Naive thymus-derived CD4-positive, alpha-beta T cell (primary cell): ENCODE data around the gene MUSTN1. TPM values are rescaled to one million over a fixed set of nuclear protein-coding genes. Genes with fewer than 3 reads are reported as not detected.

Experiments used
- ATAC-seq: fragments of 150-1000 bp; cut with Tn5 transposase; 2 replicates; pipeline ENCODE4 v1.10.0; 2021; ENCODE audit warnings: mild to moderate bottlenecking, moderate library complexity
- CTCF ChIA-PET: fragments of 350-600 bp; sonication (Branson Sonifier 250); formaldehyde crosslinking; loops from one replicate; lab custom pipeline; 2021; ENCODE audit warnings: antibody characterized with exemption; lab: Charles Lee
- POLR2A ChIA-PET: fragments of 350-600 bp; sonication (Branson Sonifier 250); formaldehyde crosslinking; loops from one replicate; lab custom pipeline; 2021; ENCODE audit warnings: antibody characterized with exemption, inconsistent platforms; lab: Charles Lee
- DNase-seq, 9 donors: peaks; one replicate each; pipeline versions ENCODE4 v3.0.0 to v3.0.0-alpha.2; 2020 to 2022; ENCODE audit warnings: mixed read lengths in 1 of 9
- H3K27ac ChIP-seq: one replicate; pipeline ENCODE4 v1.7.0; 2013; ENCODE audit warnings: mild to moderate bottlenecking, low read depth, low read length, moderate library complexity
- H3K27me3 ChIP-seq, 2 donors: one replicate each; pipeline ENCODE4 v1.7.0; 2013; ENCODE audit warnings: low read length in 2 of 2, mild to moderate bottlenecking in 2 of 2, moderate library complexity in 2 of 2; ENCODE audit not compliant: control insufficient read depth in 2 of 2, insufficient read depth in 2 of 2
- H3K36me3 ChIP-seq, 3 experiments: 1 replicate in 2 of 3; 2 replicates in 1 of 3; pipeline ENCODE4 v1.7.0; 2013; ENCODE audit warnings: low read length in 3 of 3, mild to moderate bottlenecking in 3 of 3, moderate library complexity in 1 of 3; ENCODE audit not compliant: insufficient read depth in 3 of 3, control insufficient read depth in 2 of 3
- H3K4me1 ChIP-seq, 2 donors: one replicate each; pipeline ENCODE4 v1.7.0; 2013; ENCODE audit warnings: low read length in 2 of 2, mild to moderate bottlenecking in 2 of 2, moderate library complexity in 1 of 2; ENCODE audit not compliant: control insufficient read depth in 2 of 2, insufficient read depth in 2 of 2
- H3K4me3 ChIP-seq: 2 replicates; pipeline ENCODE4 v1.7.0; 2013; ENCODE audit warnings: mild to moderate bottlenecking, low read length
- H3K9me3 ChIP-seq, 3 experiments: 1 replicate in 2 of 3; 2 replicates in 1 of 3; pipeline ENCODE4 v1.7.0; 2013; ENCODE audit warnings: low read length in 3 of 3; ENCODE audit not compliant: control insufficient read depth in 2 of 3
- H3K27ac Mint-ChIP-seq, 9 donors: one replicate each; pipeline ENCODE4 v1.8.0; 2020 to 2022; ENCODE audit warnings: mixed read lengths in 9 of 9, mild to moderate bottlenecking in 8 of 9, moderate library complexity in 5 of 9, inconsistent platforms in 2 of 9
- H3K27me3 Mint-ChIP-seq, 5 donors: one replicate each; pipeline ENCODE4 v1.8.0; 2021 to 2022; ENCODE audit warnings: mixed read lengths in 5 of 5, mild to moderate bottlenecking in 1 of 5
- H3K36me3 Mint-ChIP-seq, 5 donors: one replicate each; pipeline ENCODE4 v1.8.0; 2020 to 2022; ENCODE audit warnings: mixed read lengths in 5 of 5, mild to moderate bottlenecking in 3 of 5, inconsistent platforms in 1 of 5
- H3K4me1 Mint-ChIP-seq, 7 donors: one replicate each; pipeline ENCODE4 v1.8.0; 2020 to 2022; ENCODE audit warnings: mixed read lengths in 7 of 7, mild to moderate bottlenecking in 3 of 7, inconsistent platforms in 1 of 7
- H3K4me3 Mint-ChIP-seq, 10 donors: one replicate each; pipeline ENCODE4 v1.8.0; 2020 to 2022; ENCODE audit warnings: mild to moderate bottlenecking in 10 of 10, mixed read lengths in 10 of 10, moderate library complexity in 6 of 10, inconsistent platforms in 2 of 10
- H3K9me3 Mint-ChIP-seq, 11 donors: one replicate each; pipeline ENCODE4 v1.8.0; 2020 to 2022; ENCODE audit warnings: mixed read lengths in 11 of 11, mild to moderate bottlenecking in 4 of 11, inconsistent platforms in 1 of 11, moderate library complexity in 1 of 11
- intact Hi-C, 2 donors: fragments of 100-400 bp; cut with micrococcal nuclease; formaldehyde crosslinking; loops; one replicate each; pipeline ENCODE4 v1.15.1; 2023
- polyA plus RNA-seq, 2 donors: library from polyadenylated mRNA; unstranded; fragments of 300-500 nt; fragmentation: Illumina TruSeq; gene quantifications; one replicate each; pipeline ENCODE4 v1.2.3, GENCODE V29; 2021
- total RNA-seq, 6 experiments: library from RNA in 5 of 6; stranded (reverse) in 5 of 6; gene quantifications; 1 replicate in 5 of 6; 2 replicates in 1 of 6; pipeline ENCODE4 v1.2.3 and lab custom pipeline; 2021 to 2026

Gene MUSTN1
- total and polyA plus RNA-seq, 7 experiments from 2014 or later, result 0.76 to 10.0 (median 2.6) TPM; not detected in 2

- CTCF ChIA-PET, result interaction anchor here (0.7 kb wide), 1 partner anchor 123 kb away, joined by 3 read pairs; no protein-coding TSS in a partner anchor
- intact Hi-C loops, result no loop called here
- peaks cover 0 to 44% (median 5%) of the 10 kb centered on the region in 3 experiments for H3K36me3 ChIP-seq
These were observed 6.6 kb upstream of the MUSTN1 start for GRCh38 chr3:52841211-52841980.

DNA sequence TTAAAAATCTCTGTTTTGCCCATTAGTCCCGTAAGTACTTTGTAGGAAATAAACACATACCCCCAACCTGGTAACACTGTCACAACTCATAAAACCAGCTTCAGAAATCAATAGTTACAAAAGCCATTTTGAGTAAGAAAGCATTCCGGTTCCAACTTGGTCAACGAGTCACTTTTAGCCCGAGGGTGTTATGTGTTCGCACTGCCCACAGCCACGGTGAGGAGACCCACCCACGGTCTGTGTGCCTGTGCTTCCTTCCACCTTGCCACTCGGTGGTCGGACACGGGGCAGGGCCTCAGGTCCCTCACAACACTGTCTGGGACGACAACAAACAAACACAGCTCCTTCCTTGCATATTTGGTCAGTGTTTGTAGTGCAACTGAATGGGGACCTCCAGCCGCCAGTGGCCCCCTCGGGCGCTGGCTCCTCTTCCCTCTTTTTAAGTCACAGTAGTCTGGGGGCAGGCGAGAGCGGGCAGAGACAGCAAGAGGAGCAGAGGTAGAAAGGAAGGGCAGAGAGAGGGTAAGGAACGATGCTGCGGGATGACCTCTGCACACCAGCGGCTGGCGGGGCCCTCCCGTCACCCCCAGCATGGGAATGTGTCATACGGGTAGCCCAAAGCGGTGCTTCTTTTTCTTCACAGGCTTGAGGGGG is 5.2 kb upstream of the MUSTN1 start:
- Histone ChIP-seq H3K27me3 (no peaks in the 10 kb centered on the region), H3K4me1 (peaks cover 12 to 22% of the 10 kb centered on the region in 2 donors), H3K9me3 (no peaks in the 10 kb centered on the region), H3K36me3 (peaks cover 0 to 58% (median 5%) of the 10 kb centered on the region in 3 experiments), H3K4me3 (no peak overlapping the region), H3K27ac (no peak overlapping the region)
- DNase-seq (no peak), ATAC-seq (no peak)
- Mint-ChIP-seq H3K27ac (peak overlapping the region in 2 of 9 donors; percentile 22 to 58), H3K4me1 (peaks cover 12 to 36% (median 26%) of the 10 kb centered on the region in 7 donors), H3K27me3 (no peaks in the 10 kb centered on the region), H3K4me3 (no peak overlapping the region), H3K36me3 (peaks cover 4 to 32% (median 7%) of the 10 kb centered on the region in 5 donors), H3K9me3 (no peaks in the 10 kb centered on the region)
- ChIA-PET CTCF (no interaction called here), POLR2A (interaction anchor here (0.5 kb wide), 1 partner anchor 110 kb away, joined by 3 read pairs; no protein-coding TSS in a partner anchor)
- intact Hi-C loops, result no loop called here

More at GRCh38 chr3:52841211-52841980, 6.6 kb upstream of the MUSTN1 start:
- no peak overlapping the region for H3K27ac ChIP-seq
- H3K9me3 Mint-ChIP-seq, result no peaks in the 10 kb centered on the region
- H3K27me3 ChIP-seq, result no peaks in the 10 kb centered on the region
- H3K27ac Mint-ChIP-seq, result peak overlapping the region in 1 of 9 donors; percentile 38
- no peak for DNase-seq
- ATAC-seq, result no peak
- H3K4me1 Mint-ChIP-seq, result peaks cover 12 to 36% (median 26%) of the 10 kb centered on the region in 7 donors
- H3K27me3 Mint-ChIP-seq, result no peaks in the 10 kb centered on the region
- H3K4me3 Mint-ChIP-seq, result no peak overlapping the region
- H3K4me1 ChIP-seq, result peaks cover 12 to 22% of the 10 kb centered on the region in 2 donors
- POLR2A ChIA-PET, result no interaction called here
- H3K36me3 Mint-ChIP-seq, result peaks cover 4 to 26% (median 7%) of the 10 kb centered on the region in 5 donors
- H3K4me3 ChIP-seq, result no peak overlapping the region
- H3K9me3 ChIP-seq, result no peaks in the 10 kb centered on the region

DNA sequence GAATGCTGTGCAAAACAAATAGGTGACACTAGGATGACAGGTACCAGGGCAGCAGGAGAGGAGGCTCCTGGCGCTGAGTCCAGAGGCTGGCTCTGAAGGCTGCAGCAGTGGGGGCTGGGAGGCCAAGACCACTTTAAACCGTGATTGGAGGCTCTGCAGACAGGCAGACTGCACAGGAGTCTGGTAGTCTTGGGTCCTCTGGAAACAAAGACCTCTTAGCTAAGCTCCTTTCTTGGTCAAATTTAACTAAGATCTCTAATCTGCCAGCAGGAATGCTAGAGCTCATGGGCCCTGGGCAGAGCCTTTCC is 4.4 kb upstream of the MUSTN1 start:
- Histone ChIP-seq H3K27ac (no peak overlapping the region), H3K27me3 (no peaks in the 10 kb centered on the region), H3K36me3 (peaks cover 0 to 61% (median 5%) of the 10 kb centered on the region in 3 experiments), H3K4me3 (no peak overlapping the region), H3K4me1 (peaks cover 12 to 22% of the 10 kb centered on the region in 2 donors), H3K9me3 (no peaks in the 10 kb centered on the region)
- Mint-ChIP-seq H3K4me3 (no peak overlapping the region), H3K27ac (peak overlapping the region in 2 of 9 donors; percentile 39 to 56), H3K27me3 (no peaks in the 10 kb centered on the region), H3K9me3 (no peaks in the 10 kb centered on the region), H3K4me1 (peaks cover 12 to 36% (median 26%) of the 10 kb centered on the region in 7 donors), H3K36me3 (peaks cover 4 to 32% (median 7%) of the 10 kb centered on the region in 5 donors)
- CTCF ChIA-PET, result no interaction called here
- DNase-seq (no peak), ATAC-seq (no peak)
- POLR2A ChIA-PET, result no interaction called here
- intact Hi-C loops, result no loop called here

DNA sequence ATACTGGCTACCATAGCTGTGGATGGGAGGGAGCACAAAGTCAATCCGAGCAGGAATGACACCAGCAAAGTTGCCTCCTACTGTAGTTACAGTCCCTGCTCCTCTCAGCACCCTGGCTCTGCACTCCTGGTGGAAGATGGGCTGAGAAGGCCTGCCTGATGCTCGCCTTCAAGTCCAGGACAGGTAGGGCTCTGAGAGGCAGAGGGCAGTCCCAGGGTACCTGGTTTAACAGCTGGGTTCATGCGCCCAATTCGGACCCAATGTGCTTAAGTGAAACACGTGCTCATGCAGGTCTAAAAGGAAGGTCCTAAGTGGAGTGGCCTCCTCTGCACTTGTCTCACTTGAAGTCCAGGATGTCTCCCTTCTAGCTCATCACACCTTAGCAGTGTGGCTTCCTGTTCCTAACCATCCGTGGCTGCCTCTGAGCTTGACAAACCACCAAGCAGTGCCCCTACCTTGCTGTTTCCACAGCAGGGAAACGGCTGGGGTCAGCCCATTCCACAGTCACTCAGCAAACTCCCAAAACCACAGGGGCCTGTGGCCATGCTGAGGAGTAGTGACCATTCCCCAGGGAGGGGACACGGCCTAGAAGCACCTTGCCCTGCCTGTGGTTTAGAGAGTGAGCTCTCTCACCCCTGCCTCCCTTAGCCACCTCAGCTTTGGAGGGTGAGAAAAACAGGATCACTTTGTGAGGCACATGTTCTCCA is 3.9 kb upstream of the MUSTN1 start:
- H3K36me3 Mint-ChIP-seq, result peaks cover 4 to 32% (median 7%) of the 10 kb centered on the region in 5 donors

DNA sequence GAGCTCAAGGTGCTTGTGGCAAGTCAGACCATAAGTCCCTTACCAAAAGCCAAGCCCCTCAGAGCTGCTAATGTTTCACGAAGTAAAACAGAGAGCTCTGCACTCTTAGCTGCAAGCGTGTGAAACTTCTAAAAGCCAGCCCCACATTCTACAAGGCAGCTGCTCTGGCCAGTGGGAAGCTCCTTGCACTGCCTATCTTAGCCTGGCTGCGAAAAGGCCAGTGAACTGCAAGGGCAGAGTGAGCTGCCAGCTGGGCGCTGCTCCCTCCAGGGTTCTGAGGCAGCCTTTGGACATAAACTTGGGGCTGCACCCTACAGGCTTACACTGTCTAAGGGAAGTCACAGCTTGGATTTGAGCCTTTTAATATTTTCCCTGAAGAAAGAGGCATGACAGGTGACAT is 2.2 kb upstream of the MUSTN1 start:
- peaks cover 0 to 40% (median 0%) of the 10 kb centered on the region in 3 experiments for H3K36me3 ChIP-seq
- ChIA-PET POLR2A (no interaction called here), CTCF (interaction anchor here (0.7 kb wide), 1 partner anchor 11 kb away, joined by 4 read pairs; no protein-coding TSS in a partner anchor)
- no peak for DNase-seq
- Mint-ChIP-seq H3K27me3 (no peaks in the 10 kb centered on the region), H3K9me3 (no peaks in the 10 kb centered on the region), H3K36me3 (peaks cover 4 to 28% (median 6%) of the 10 kb centered on the region in 5 donors), H3K4me1 (peaks cover 12 to 36% (median 25%) of the 10 kb centered on the region in 7 donors), H3K27ac (peak overlapping the region in 1 of 9 donors; percentile 43), H3K4me3 (no peak overlapping the region)
- no peak overlapping the region for H3K4me3 ChIP-seq
- no peak overlapping the region for H3K27ac ChIP-seq
- no peaks in the 10 kb centered on the region for H3K27me3 ChIP-seq
- no peak for ATAC-seq
- peaks cover 12 to 22% of the 10 kb centered on the region in 2 donors for H3K4me1 ChIP-seq
- no peaks in the 10 kb centered on the region for H3K9me3 ChIP-seq
- intact Hi-C loops, result no loop called here

More for the DNA sequence above, 3.9 kb upstream of the MUSTN1 start:
- DNase-seq (no peak), ATAC-seq (peak; percentile 66)
- ChIA-PET POLR2A (no interaction called here), CTCF (no interaction called here)
- Histone ChIP-seq H3K27me3 (no peaks in the 10 kb centered on the region), H3K4me3 (no peak overlapping the region), H3K27ac (no peak overlapping the region), H3K36me3 (peaks cover 0 to 55% (median 5%) of the 10 kb centered on the region in 3 experiments), H3K4me1 (peaks cover 12 to 22% of the 10 kb centered on the region in 2 donors), H3K9me3 (no peaks in the 10 kb centered on the region)
- intact Hi-C loops, result no loop called here
- Mint-ChIP-seq H3K9me3 (no peaks in the 10 kb centered on the region), H3K4me3 (peak overlapping the region in 1 of 10 donors; percentile 33), H3K27me3 (no peaks in the 10 kb centered on the region), H3K27ac (peak overlapping the region in 5 of 9 donors; percentile 29 to 56 (median 41)), H3K4me1 (peaks cover 12 to 36% (median 26%) of the 10 kb centered on the region in 7 donors)

GRCh38 chr3:52836471-52836845 is 1.6 kb upstream of the MUSTN1 start:
- intact Hi-C loops, result no loop called here
- ChIA-PET POLR2A (no interaction called here), CTCF (no interaction called here)
- H3K27me3 ChIP-seq, result no peaks in the 10 kb centered on the region
- no peak overlapping the region for H3K27ac ChIP-seq
- H3K4me1 ChIP-seq, result peaks cover 12 to 22% of the 10 kb centered on the region in 2 donors
- Mint-ChIP-seq H3K4me1 (peaks cover 12 to 33% (median 24%) of the 10 kb centered on the region in 7 donors), H3K9me3 (no peaks in the 10 kb centered on the region), H3K27me3 (no peaks in the 10 kb centered on the region), H3K4me3 (no peak overlapping the region), H3K36me3 (peaks cover 1 to 22% (median 4%) of the 10 kb centered on the region in 5 donors), H3K27ac (no peak overlapping the region)
- DNase-seq (no peak), ATAC-seq (no peak)
- peaks cover 0 to 35% (median 0%) of the 10 kb centered on the region in 3 experiments for H3K36me3 ChIP-seq
- H3K4me3 ChIP-seq, result no peak overlapping the region
- no peaks in the 10 kb centered on the region for H3K9me3 ChIP-seq
